ENCODE measurements around the gene GEMIN7.

- TF ChIP-seq CTCF (IDR thresholded peaks at IDR 0.05) (no peak), POLR2A (IDR thresholded peaks at IDR 0.05) (no peak)
These were observed 19.7 kb downstream of the GEMIN7 start for GRCh38 chr19:45098521-45099466.

Measured in breast epithelium (tissue), 3 donors.